Upper lobe of left lung (tissue), 4 donors: ENCODE results near the gene USP34.

Source experiments
- CTCF ChIP-seq, 6 experiments: fragments of 450-650 bp in 4 of 6; fragments of 200-600 bp in 2 of 6; sonication (generic) in 2 of 6; IDR thresholded peaks; one replicate each; pipeline ENCODE4 v1.5.1; 2016 to 2019; ENCODE audit warnings: antibody characterized with exemption in 6 of 6
- EP300 ChIP-seq, 4 donors: sonication (generic); formaldehyde crosslinking; IDR thresholded peaks; one replicate each; pipeline ENCODE4 v1.5.1; 2017; ENCODE audit warnings: antibody characterized with exemption in 4 of 4, control low read depth in 2 of 4
- POLR2A ChIP-seq, 4 donors: fragments of 450-650 bp; IDR thresholded peaks; one replicate each; pipeline ENCODE4 v1.5.1; 2016 to 2017; ENCODE audit warnings: antibody characterized with exemption in 4 of 4, mild to moderate bottlenecking in 2 of 4
- POLR2AphosphoS5 ChIP-seq, 2 donors: sonication (generic); formaldehyde crosslinking; IDR thresholded peaks; one replicate each; pipeline ENCODE4 v1.5.1; 2017; ENCODE audit warnings: antibody characterized with exemption in 2 of 2

DNA sequence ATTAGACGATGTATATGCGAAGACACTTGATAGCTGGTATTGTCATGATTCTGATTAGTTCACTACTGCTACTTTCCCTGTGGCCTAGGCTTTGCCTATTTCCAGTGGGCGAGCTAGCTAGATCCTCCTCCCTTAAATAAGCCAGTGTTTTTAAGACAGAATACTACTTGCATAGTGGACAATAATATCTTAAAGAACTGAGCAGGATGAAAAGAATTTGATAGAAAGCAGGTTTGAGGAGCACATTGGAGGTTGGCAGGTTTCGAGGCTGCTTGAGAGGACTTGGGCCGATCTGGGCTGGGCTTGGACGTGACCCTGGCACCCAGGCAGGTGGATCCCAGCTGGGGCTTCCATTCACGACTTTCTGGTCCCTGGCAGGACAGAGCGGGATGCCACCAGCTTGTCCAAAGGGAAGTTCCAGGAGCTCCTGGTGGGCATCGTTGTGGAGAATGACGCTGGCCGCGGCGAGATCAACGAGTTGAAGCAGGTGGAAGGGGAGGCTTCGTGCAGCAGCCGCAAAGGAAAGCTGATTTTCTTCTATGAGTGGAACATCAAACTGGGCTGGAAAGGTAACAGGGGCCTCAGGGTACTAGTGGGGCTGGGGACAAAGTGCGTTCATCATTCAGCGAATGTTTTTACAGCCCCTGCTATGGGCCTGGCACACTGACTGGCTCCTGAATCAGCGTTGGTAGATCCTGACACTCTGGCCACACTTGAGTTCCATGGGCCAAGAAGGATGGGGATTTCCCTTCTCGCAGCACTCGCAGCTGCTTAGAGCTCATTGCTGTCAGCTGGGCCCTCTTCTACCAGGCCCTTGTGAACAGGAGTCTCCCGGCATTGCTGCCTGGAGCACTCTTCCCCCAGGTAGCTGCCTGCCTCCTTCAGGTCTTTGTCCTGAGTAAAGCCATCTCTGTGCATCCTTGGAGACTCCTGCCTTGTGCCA, 292.0 kb downstream of the USP34 start:
- TF ChIP-seq CTCF (IDR thresholded peaks at IDR 0.05) (no peak), EP300 (IDR thresholded peaks at IDR 0.05) (no peak), POLR2A (IDR thresholded peaks at IDR 0.05) (no peak), POLR2AphosphoS5 (IDR thresholded peaks at IDR 0.05) (no peak)
